Effector CD8-positive, alpha-beta T cell (primary cell): ENCODE data around the gene CDKL1.
"Not testable (repeated sequence)": the region's sequence is repeated elsewhere in the genome, so short reads cannot be mapped to it uniquely, and the experiment has no call there.

Experiments
- DNase-seq: peaks from one replicate; lab custom pipeline; 2025; lab: John Stamatoyannopoulos, UW

Gene CDKL1

GRCh38 chr14:50388256-50388931, 8.3 kb downstream of the CDKL1 start:
- no peak for DNase-seq

- no peak for DNase-seq
These were observed 9.1 kb downstream of the CDKL1 start for GRCh38 chr14:50387548-50387947.

- DNase-seq: no peak
These were observed 13.0 kb downstream of the CDKL1 start for GRCh38 chr14:50383618-50384225.

- no peak for DNase-seq
These were observed 14.8 kb downstream of the CDKL1 start for GRCh38 chr14:50381823-50382287.

GRCh38 chr14:50381008-50381407, 15.7 kb downstream of the CDKL1 start:
- DNase-seq: no peak

GRCh38 chr14:50380455-50380854, 16.2 kb downstream of the CDKL1 start:
- DNase-seq: no peak

DNA sequence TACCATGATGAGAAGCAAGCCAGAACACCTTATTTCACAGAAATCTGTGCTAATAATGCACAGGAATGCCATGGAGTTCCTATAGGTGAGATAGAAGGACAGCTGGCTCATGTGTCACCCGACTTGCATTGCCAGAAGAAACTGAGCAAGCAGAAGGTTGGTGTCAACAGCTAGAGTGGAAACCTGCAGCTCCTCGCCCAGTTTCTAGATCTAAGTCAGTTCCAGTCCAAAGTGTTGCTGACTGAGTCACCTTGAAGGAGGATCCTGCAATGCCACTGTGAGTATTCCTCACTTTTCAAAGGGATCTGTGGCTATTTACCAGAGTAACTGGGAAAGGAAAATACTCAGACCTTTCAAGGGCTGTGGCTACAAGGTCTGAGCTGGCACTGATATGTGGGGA, 17.1 kb downstream of the CDKL1 start:
- no peak for DNase-seq

DNA sequence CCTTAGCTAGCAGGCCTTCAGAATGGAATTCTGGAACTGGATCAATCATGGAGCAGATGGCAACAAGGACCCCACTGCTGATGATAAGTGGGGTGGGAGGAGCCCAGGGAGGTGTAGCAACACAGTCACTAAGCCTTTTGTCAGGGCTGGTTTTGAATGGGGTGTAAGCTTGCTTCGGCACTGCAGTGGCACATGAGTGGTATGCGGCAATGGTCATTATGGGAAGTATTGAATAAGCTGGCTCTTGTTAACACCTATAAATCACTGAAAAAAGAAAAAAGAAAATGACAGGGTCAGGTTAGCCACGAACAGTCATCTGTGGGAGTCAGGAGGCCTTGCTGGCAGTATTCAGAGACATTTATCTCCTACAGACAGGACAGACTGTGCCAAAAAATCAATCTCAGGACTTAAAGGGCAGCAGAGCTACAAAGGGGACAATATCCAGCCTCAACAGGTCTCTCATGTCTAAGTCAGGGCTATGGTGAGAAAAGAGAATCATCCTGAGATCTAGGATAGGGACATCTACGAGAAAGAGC, 19.1 kb downstream of the CDKL1 start:
- no peak for DNase-seq

- no peak for DNase-seq
These were observed 20.9 kb downstream of the CDKL1 start for GRCh38 chr14:50375760-50376159.

DNA sequence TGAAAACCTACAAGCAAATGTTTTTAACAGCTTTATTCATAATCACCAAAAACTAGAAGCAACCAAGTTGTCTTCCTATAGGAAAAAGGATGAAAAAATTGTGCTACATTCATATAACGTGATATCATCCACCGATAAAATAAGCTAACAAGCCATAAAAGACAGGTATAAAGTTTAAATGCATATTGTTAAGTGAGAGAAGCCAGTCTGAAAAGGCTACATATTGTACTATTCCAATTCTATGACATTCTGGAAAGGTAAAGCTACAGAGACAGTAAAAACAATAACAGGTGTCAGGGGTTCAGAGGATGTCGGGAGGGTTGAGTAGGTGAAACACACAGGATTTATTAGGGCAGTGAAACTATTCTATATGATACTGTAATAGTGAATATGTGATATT, 22.7 kb downstream of the CDKL1 start:
- no peak for DNase-seq

DNA sequence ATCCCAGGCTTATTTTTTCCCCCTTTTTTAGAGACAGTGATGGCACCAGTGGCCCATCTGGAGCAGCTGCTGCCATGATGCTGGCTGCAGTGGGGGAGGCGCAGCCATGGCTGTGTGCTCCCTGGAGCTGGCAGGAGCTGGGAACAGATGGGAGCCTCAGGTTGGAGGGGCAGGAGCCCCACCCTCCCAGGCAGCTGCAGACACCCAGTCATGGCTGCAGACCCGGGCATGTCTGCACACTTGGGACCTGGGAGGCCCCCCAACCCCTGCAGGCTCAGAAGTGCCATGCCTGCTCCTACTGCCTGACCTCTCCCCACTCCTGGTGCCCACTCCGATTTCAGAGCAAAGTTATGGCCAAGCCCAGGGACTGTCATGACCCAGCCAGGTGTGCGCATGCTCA, 25.1 kb downstream of the CDKL1 start:
- DNase-seq: no peak

GRCh38 chr14:50366589-50366988, 30.1 kb downstream of the CDKL1 start:
- DNase-seq: no peak

DNA sequence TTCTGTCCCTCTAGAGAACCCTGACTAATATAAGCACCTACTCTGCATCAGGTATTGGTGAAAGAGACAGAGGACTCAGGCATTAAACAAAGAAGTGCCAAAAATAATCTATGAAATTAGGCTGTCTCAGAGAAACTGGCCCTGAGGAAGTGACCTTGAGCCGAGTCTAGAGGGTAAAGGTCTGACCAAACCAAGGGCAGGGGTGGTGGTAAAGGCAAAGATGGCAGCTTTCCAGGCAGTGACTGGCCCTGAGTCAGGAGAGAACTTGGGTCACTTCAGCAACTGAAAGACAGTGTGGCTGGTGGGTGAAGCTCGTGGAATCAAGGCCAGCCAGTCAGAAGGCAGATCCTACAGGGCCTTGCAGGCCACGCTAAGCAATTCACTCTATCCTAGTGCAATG, 30.6 kb downstream of the CDKL1 start:
- DNase-seq: no peak

DNA sequence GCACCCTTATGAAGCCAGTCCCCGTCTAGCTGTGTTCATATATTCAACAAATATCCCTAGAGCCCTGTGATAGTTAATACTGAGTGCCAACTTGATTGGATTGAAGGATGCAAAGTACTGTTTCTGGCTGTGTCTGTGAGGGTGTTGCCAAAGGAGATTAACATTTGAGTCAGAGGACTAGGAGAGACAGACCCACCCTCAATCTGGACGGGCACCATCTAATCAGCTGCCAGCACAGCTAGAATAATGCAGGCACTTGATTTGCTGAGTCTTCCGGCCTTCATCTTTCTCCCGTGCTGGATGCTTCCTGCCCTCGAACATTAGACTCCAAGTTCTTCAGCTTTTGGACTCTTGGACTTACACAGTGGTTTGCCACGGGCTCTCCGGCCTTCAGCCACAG, 31.1 kb downstream of the CDKL1 start:
- DNase-seq: not testable (repeated sequence)

GRCh38 chr14:50364792-50365191, 31.9 kb downstream of the CDKL1 start:
- no peak for DNase-seq

DNA sequence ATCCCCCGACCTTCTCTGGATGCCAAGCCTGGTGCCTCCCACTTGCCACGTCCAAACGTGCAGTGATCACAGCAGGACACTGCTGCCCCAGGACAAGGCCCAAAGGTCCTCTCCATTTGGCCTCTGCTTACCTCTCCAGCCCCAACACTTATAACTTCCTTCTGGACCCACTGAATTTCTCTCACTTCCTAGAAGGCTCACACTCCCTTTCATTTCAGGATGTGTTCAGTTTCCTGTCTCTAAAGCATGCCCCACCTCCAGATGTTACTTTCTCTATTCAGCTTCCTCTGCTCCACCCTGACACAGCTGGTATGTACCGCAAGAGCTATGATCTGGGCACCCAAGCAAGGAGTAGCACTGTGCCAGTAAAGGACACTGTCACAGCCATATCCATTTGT, 33.0 kb downstream of the CDKL1 start:
- no peak for DNase-seq

GRCh38 chr14:50362764-50363713, 33.6 kb downstream of the CDKL1 start:
- DNase-seq: no peak

DNA sequence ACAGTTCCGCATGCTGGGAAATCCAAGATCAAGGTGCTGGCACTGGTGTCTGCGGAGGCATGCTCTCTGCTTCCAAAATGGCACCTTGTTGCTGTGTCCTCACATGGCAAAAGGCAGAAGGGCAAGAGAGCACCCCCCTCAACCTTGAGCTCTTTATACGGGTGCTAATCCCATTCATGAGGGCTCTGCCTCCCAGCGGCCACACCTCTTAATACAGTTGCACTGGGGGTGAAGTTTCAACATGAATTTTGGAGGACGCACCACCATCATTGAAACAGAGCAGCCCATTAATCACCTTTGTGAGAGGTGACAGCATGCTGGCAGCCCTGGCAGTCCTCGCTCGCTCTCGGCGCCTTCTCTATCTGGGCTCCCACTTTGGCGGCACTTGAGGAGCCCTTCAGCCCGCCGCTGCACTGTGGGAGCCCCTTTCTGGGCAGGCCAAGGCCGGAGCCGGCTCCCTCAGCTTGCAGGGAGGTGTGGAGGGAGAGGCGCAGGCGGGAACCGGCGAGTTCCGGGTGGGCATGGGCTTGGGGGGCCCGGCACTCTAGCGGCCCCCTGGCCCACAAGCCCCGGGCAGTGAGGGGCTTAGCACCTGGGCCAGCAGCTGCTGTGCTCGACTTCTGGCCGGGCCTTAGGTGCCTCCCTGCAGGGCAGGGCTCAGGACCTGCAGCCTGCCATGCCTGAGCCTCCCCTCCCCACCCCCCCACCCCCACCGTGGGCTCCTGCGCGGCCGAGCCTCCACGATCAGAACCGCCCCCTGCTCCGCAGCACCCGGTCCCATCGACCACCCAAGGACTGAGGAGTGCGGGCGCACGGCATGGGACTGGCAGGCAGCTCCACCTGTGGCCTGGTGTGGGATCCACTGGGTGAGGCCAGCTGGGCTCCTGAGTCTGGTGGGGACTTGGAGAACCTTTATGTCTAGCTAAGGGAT, 34.9 kb downstream of the CDKL1 start:
- DNase-seq: not testable (repeated sequence)

DNA sequence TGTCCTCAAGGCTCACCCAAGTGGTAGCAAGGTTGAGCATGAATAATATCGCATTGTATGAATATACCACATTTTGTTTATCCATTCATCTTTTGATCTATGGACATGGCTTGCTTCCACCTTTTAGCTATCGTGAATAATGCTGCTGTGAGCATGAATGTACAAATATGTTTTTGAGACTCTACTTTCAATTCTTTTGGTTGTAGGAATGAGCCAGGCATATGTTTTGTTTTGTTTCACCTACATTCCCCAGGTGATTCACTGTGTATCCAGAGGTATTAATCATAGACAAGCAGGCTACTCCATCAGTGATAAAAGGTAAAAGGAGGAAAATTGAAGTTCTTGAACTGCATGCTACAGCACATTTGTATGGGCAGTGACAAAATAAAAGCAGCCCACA, 35.8 kb downstream of the CDKL1 start:
- no peak for DNase-seq

DNA sequence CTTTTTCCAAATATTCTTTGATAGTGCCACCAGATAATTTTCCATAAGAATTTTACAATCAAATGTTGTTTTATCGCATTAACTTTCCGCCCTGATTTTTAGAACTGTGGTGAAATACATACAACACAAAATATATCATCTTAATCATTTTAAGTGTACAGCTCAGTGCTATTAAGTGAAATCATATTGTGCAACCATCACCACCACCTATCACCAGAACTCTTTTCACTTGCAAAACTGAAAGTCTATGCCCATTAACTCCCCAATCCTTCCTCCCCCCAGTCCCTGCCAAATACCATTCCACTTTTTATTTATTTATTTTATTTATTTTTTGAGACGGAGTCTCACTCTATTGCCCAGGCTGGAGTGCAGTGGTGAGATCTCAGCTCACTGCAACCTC, 36.6 kb downstream of the CDKL1 start:
- DNase-seq: no peak

DNA sequence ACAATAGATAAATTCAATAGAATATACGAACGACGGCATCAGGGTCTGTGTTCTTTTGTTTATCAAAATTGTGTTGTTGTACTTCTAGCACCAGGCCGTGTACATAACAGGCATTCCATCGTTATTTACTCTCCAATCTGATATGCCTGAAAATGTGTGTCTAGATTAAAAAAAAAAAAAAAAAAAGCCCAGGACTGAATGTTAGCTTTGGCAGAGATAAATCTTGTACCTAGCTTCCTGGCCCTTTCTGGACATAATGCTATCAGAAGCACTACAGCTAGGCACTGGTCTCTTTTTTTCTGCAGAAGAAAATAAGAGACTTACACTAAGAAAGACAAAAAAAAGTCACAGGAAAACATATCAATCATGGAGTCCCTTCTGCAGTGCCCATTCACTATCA, 37.0 kb downstream of the CDKL1 start:
- no peak for DNase-seq
